ENCODE data around the gene ESRRG.

The ESRRG gene

GRCh38 chr1:216553766-216554165, 169.5 kb downstream of the ESRRG start:
- ChIA-PET CTCF (no interaction called here), POLR2A (no interaction called here)
- H3K9me3 ChIP-seq (ENCODE audit: control extremely low read depth in 1 of 5, control insufficient read depth in 4 of 5, insufficient read depth in 2 of 5, low read depth in 1 of 5, low read length in 4 of 5) = no peaks in the 10 kb centered on the region
- H3K27ac ChIP-seq (ENCODE audit: insufficient read depth in 1 of 2, low read depth in 1 of 2, low read length in 2 of 2, poor library complexity in 1 of 2, severe bottlenecking in 2 of 2) = no peak overlapping the region
- H3K4me3 ChIP-seq (ENCODE audit: control insufficient read depth in 1 of 7, extremely low read depth in 1 of 7, insufficient read depth in 4 of 7, low read depth in 2 of 7, low read length in 6 of 7) = no peak overlapping the region
- H3K27me3 ChIP-seq (replicated peaks in 2 of 5; ENCODE audit: control insufficient read depth in 4 of 5, insufficient read depth in 5 of 5, low read length in 4 of 5) = no peaks in the 10 kb centered on the region
- DNase-seq = no peak
- 92% methylated on average over 2 of the region's 3 CpGs for WGBS (ENCODE audit: insufficient coverage)
- H3K36me3 ChIP-seq (ENCODE audit: control insufficient read depth in 4 of 4, insufficient read depth in 4 of 4, low read length in 3 of 4) = no peaks in the 10 kb centered on the region
- H3K4me1 ChIP-seq (ENCODE audit: control extremely low read depth in 1 of 4, control insufficient read depth in 4 of 4, insufficient read depth in 4 of 4, low read length in 3 of 4) = no peaks in the 10 kb centered on the region

DNA sequence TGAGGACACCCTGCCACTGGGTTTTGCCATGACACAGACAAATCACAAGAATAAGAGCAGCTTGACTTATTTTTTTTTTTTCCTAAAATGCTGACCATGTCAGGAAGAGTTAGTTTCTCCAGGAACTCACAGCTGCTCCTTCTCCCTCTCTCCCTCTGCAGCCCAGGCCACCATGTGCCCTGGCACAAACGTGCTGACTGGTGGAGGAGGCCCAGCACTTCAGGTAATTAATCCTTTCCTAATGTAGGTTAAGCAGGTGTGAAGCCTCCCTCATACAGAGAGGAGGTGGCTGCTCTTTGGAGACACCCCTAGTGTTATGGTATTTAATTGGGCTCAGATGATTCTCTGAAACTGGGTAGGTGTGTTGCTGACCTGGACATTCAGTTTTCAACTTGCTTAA, 170.2 kb downstream of the ESRRG start:
- Histone ChIP-seq H3K36me3 (ENCODE audit: control insufficient read depth in 4 of 4, insufficient read depth in 4 of 4, low read length in 3 of 4) (no peaks in the 10 kb centered on the region), H3K9me3 (ENCODE audit: control extremely low read depth in 1 of 5, control insufficient read depth in 4 of 5, insufficient read depth in 2 of 5, low read depth in 1 of 5, low read length in 4 of 5) (no peaks in the 10 kb centered on the region), H3K27ac (ENCODE audit: insufficient read depth in 1 of 2, low read depth in 1 of 2, low read length in 2 of 2, poor library complexity in 1 of 2, severe bottlenecking in 2 of 2) (no peak overlapping the region), H3K27me3 (replicated peaks in 2 of 5; ENCODE audit: control insufficient read depth in 4 of 5, insufficient read depth in 5 of 5, low read length in 4 of 5) (no peaks in the 10 kb centered on the region), H3K4me1 (ENCODE audit: control extremely low read depth in 1 of 4, control insufficient read depth in 4 of 4, insufficient read depth in 4 of 4, low read length in 3 of 4) (no peaks in the 10 kb centered on the region), H3K4me3 (ENCODE audit: control insufficient read depth in 1 of 7, extremely low read depth in 1 of 7, insufficient read depth in 4 of 7, low read depth in 2 of 7, low read length in 6 of 7) (no peak overlapping the region)
- ChIA-PET CTCF (no interaction called here), POLR2A (no interaction called here)
- no peak for DNase-seq
- WGBS (ENCODE audit: insufficient coverage) = no CpG with 5 or more reads among the region's 1 CpG

DNA sequence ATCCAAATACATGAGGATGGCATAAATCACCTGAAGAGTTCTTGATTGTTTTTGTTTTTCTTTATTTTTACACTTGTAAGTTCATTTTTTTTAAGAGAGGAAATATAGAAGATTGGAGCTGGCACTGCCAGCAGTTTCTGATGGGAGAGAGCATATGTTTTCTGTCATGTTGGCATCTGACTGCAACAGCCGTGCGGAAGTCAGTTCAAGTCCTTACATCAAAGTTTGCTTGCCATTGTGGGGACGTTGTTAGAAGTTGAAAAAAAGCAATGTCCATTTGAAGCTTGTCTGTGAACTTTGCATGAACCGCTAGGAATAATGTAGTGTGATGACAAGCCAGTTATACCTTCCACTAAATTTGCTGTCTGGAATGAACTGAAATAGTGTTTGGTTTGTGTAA, 173.4 kb downstream of the ESRRG start:
- no peak for DNase-seq
- Histone ChIP-seq H3K27ac (ENCODE audit: insufficient read depth in 1 of 2, low read depth in 1 of 2, low read length in 2 of 2, poor library complexity in 1 of 2, severe bottlenecking in 2 of 2) (no peak overlapping the region), H3K27me3 (replicated peaks in 2 of 5; ENCODE audit: control insufficient read depth in 4 of 5, insufficient read depth in 5 of 5, low read length in 4 of 5) (no peaks in the 10 kb centered on the region), H3K9me3 (ENCODE audit: control extremely low read depth in 1 of 5, control insufficient read depth in 4 of 5, insufficient read depth in 2 of 5, low read depth in 1 of 5, low read length in 4 of 5) (no peaks in the 10 kb centered on the region), H3K36me3 (ENCODE audit: control insufficient read depth in 4 of 4, insufficient read depth in 4 of 4, low read length in 3 of 4) (no peaks in the 10 kb centered on the region), H3K4me3 (ENCODE audit: control insufficient read depth in 1 of 7, extremely low read depth in 1 of 7, insufficient read depth in 4 of 7, low read depth in 2 of 7, low read length in 6 of 7) (no peak overlapping the region), H3K4me1 (ENCODE audit: control extremely low read depth in 1 of 4, control insufficient read depth in 4 of 4, insufficient read depth in 4 of 4, low read length in 3 of 4) (no peaks in the 10 kb centered on the region)
- WGBS (ENCODE audit: insufficient coverage) = no CpG with 5 or more reads among the region's 4 CpGs
- ChIA-PET CTCF (no interaction called here), POLR2A (no interaction called here)

GRCh38 chr1:216542741-216543140, 180.5 kb downstream of the ESRRG start:
- no peaks in the 10 kb centered on the region for H3K27me3 ChIP-seq (replicated peaks in 2 of 5; ENCODE audit: control insufficient read depth in 4 of 5, insufficient read depth in 5 of 5, low read length in 4 of 5)
- no peak overlapping the region for H3K27ac ChIP-seq (ENCODE audit: insufficient read depth in 1 of 2, low read depth in 1 of 2, low read length in 2 of 2, poor library complexity in 1 of 2, severe bottlenecking in 2 of 2)
- no CpG with 5 or more reads among the region's 2 CpGs for WGBS (ENCODE audit: insufficient coverage)
- no peak overlapping the region for H3K4me3 ChIP-seq (ENCODE audit: control insufficient read depth in 1 of 7, extremely low read depth in 1 of 7, insufficient read depth in 4 of 7, low read depth in 2 of 7, low read length in 6 of 7)
- H3K9me3 ChIP-seq (ENCODE audit: control extremely low read depth in 1 of 5, control insufficient read depth in 4 of 5, insufficient read depth in 2 of 5, low read depth in 1 of 5, low read length in 4 of 5) = no peaks in the 10 kb centered on the region
- H3K36me3 ChIP-seq (ENCODE audit: control insufficient read depth in 4 of 4, insufficient read depth in 4 of 4, low read length in 3 of 4) = no peaks in the 10 kb centered on the region
- CTCF ChIA-PET = no interaction called here
- POLR2A ChIA-PET = no interaction called here
- no peak for DNase-seq
- no peaks in the 10 kb centered on the region for H3K4me1 ChIP-seq (ENCODE audit: control extremely low read depth in 1 of 4, control insufficient read depth in 4 of 4, insufficient read depth in 4 of 4, low read length in 3 of 4)

- H3K9me3 ChIP-seq (ENCODE audit: control extremely low read depth in 1 of 5, control insufficient read depth in 4 of 5, insufficient read depth in 2 of 5, low read depth in 1 of 5, low read length in 4 of 5) = no peaks in the 10 kb centered on the region
- DNase-seq = no peak
- no peaks in the 10 kb centered on the region for H3K4me1 ChIP-seq (ENCODE audit: control extremely low read depth in 1 of 4, control insufficient read depth in 4 of 4, insufficient read depth in 4 of 4, low read length in 3 of 4)
- H3K27ac ChIP-seq (ENCODE audit: insufficient read depth in 1 of 2, low read depth in 1 of 2, low read length in 2 of 2, poor library complexity in 1 of 2, severe bottlenecking in 2 of 2) = no peak overlapping the region
- no peaks in the 10 kb centered on the region for H3K27me3 ChIP-seq (replicated peaks in 2 of 5; ENCODE audit: control insufficient read depth in 4 of 5, insufficient read depth in 5 of 5, low read length in 4 of 5)
- POLR2A ChIA-PET = no interaction called here
- no peak overlapping the region for H3K4me3 ChIP-seq (ENCODE audit: control insufficient read depth in 1 of 7, extremely low read depth in 1 of 7, insufficient read depth in 4 of 7, low read depth in 2 of 7, low read length in 6 of 7)
- CTCF ChIA-PET = interaction anchor here (1.4 kb wide), 1 partner anchor 15 kb away, joined by 3 read pairs; no protein-coding TSS in a partner anchor
- no CpG with 5 or more reads among the region's 1 CpG for WGBS (ENCODE audit: insufficient coverage)
- no peaks in the 10 kb centered on the region for H3K36me3 ChIP-seq (ENCODE audit: control insufficient read depth in 4 of 4, insufficient read depth in 4 of 4, low read length in 3 of 4)
Observed at GRCh38 chr1:216542263-216542662, 181.0 kb downstream of the ESRRG start.

DNA sequence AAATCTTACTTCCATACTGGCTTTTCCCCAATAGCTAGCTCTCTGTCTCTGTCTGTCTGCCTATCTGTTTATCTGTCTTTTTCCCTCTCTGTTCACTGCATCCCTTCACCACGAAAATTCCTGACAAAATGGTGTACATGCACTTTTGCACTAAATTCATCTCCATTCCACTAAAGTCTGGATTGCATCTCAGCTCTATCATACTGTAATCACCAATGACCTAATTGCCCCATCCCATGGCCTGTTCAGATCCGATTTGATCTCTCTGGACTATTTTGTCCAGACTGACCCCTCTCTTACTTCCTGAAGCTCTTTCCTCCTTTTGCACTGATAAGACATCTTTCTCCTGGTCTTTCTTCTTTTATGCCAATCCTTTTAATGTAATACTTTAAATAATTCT, 187.5 kb downstream of the ESRRG start:
- ChIA-PET POLR2A (no interaction called here), CTCF (no interaction called here)
- H3K4me3 ChIP-seq (ENCODE audit: control insufficient read depth in 1 of 7, extremely low read depth in 1 of 7, insufficient read depth in 4 of 7, low read depth in 2 of 7, low read length in 6 of 7) = no peak overlapping the region
- H3K27ac ChIP-seq (ENCODE audit: insufficient read depth in 1 of 2, low read depth in 1 of 2, low read length in 2 of 2, poor library complexity in 1 of 2, severe bottlenecking in 2 of 2) = no peak overlapping the region
- no peaks in the 10 kb centered on the region for H3K36me3 ChIP-seq (ENCODE audit: control insufficient read depth in 4 of 4, insufficient read depth in 4 of 4, low read length in 3 of 4)
- H3K4me1 ChIP-seq (ENCODE audit: control extremely low read depth in 1 of 4, control insufficient read depth in 4 of 4, insufficient read depth in 4 of 4, low read length in 3 of 4) = no peaks in the 10 kb centered on the region
- 82% methylated on average over 2 of the region's 2 CpGs for WGBS (ENCODE audit: insufficient coverage)
- DNase-seq = no peak
- peaks cover 0 to 1% (median 0%) of the 10 kb centered on the region in 5 experiments for H3K9me3 ChIP-seq (ENCODE audit: control extremely low read depth in 1 of 5, control insufficient read depth in 4 of 5, insufficient read depth in 2 of 5, low read depth in 1 of 5, low read length in 4 of 5)
- H3K27me3 ChIP-seq (replicated peaks in 2 of 5; ENCODE audit: control insufficient read depth in 4 of 5, insufficient read depth in 5 of 5, low read length in 4 of 5) = no peaks in the 10 kb centered on the region

DNA sequence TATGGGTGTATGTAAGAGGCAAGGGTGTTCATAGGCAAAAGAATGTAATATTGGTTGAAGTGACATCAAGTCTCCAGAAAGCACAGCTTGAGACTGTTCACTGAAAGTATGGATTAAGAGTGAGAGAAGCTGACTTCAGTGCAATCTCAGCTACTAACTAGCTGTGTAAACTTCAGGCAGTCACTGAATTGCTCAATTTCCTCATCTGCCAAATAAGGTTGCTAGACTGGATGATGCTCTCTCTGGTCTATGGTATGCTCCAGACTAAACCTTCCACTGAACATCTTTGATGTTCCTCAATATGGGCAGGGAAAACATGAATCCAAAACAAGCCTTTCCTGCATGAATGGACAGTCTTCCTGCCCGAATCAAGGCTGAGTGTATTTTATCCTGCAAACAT, 188.2 kb downstream of the ESRRG start:
- no peak for DNase-seq
- no peaks in the 10 kb centered on the region for H3K4me1 ChIP-seq (ENCODE audit: control extremely low read depth in 1 of 4, control insufficient read depth in 4 of 4, insufficient read depth in 4 of 4, low read length in 3 of 4)
- H3K27me3 ChIP-seq (replicated peaks in 2 of 5; ENCODE audit: control insufficient read depth in 4 of 5, insufficient read depth in 5 of 5, low read length in 4 of 5) = no peaks in the 10 kb centered on the region
- H3K9me3 ChIP-seq (ENCODE audit: control extremely low read depth in 1 of 5, control insufficient read depth in 4 of 5, insufficient read depth in 2 of 5, low read depth in 1 of 5, low read length in 4 of 5) = peaks cover 0 to 1% (median 0%) of the 10 kb centered on the region in 5 experiments
- CTCF ChIA-PET = no interaction called here
- H3K4me3 ChIP-seq (ENCODE audit: control insufficient read depth in 1 of 7, extremely low read depth in 1 of 7, insufficient read depth in 4 of 7, low read depth in 2 of 7, low read length in 6 of 7) = no peak overlapping the region
- no peaks in the 10 kb centered on the region for H3K36me3 ChIP-seq (ENCODE audit: control insufficient read depth in 4 of 4, insufficient read depth in 4 of 4, low read length in 3 of 4)
- POLR2A ChIA-PET = no interaction called here
- 100% methylated on average over 1 of the region's 1 CpG for WGBS (ENCODE audit: insufficient coverage)
- H3K27ac ChIP-seq (ENCODE audit: insufficient read depth in 1 of 2, low read depth in 1 of 2, low read length in 2 of 2, poor library complexity in 1 of 2, severe bottlenecking in 2 of 2) = no peak overlapping the region
